ENCODE results near the gene TSGA10IP. TPM values are rescaled to one million over a fixed set of nuclear protein-coding genes. Genes with fewer than 3 reads are reported as not detected.

TSGA10IP gene
- total and polyA plus RNA-seq, 7 experiments from 2014 or later = 0.64 TPM; not detected in 6

DNA sequence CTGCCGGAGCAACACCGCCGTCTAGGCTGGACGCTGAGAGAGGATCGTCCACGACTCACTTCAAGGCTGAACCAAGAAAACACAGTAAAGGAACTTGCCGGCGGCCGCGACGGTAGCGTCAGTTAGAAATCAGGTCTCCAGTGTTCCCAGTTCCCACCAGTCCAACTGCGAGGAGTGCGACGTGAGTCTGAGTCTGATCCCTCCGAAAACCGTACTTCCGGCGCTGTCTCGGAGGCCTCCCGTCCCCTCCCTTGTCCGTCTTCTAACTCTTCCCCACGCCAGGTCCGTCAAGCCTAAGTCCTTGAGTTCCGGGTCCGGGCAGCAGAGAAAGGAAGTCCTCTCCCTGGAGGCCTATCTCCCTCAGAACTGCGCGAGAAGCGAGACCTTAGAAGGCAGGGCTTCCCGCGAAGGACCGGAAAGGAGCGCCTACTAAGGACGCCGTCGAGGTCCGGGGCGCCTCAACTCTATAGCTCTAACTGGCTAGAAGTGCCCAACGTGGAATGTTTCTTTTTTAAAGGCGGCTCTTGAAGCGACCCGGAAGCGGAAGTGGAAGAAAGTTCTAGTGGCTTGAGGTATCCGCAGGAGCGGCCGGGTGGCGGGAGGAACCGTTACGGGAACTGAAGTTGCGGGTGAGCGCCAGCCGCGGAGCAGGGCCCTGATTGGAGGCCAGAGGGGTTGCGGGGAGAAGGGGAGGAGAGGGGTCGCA lies 56.8 kb downstream of the TSGA10IP start, which contains the start of the genes BANF1 and EIF1AD:
TSS of gene BANF1 (plus strand) at position 562 of the 706 bp plus-strand sequence. CDS start 748 bp downstream, outside the sequence.
TSS of gene EIF1AD (minus strand) at position 216 of the 706 bp plus-strand sequence. CDS start 1,768 bp downstream, outside the sequence.
- Histone ChIP-seq H3K4me1 (ENCODE audit: control insufficient read depth in 2 of 2, insufficient read depth in 2 of 2, low read length in 2 of 2) (peaks cover 8 to 14% of the 10 kb centered on the region in 2 donors), H3K27ac (ENCODE audit: low read depth, low read length) (peak within 1 kb of the TSS; percentile 92), H3K9me3 (ENCODE audit: control insufficient read depth in 2 of 3, low read length in 3 of 3) (no peaks in the 10 kb centered on the region), H3K4me3 (ENCODE audit: low read length) (peak within 1 kb of the TSS; percentile 100), H3K27me3 (ENCODE audit: control insufficient read depth in 2 of 2, insufficient read depth in 2 of 2, low read length in 2 of 2) (no peaks in the 10 kb centered on the region), H3K36me3 (ENCODE audit: control insufficient read depth in 2 of 3, insufficient read depth in 3 of 3, low read length in 3 of 3) (peaks cover 5 to 73% (median 23%) of the 10 kb centered on the region in 3 experiments)
- intact Hi-C loops (cut with micrococcal nuclease) = loop anchor here (1.0 to 2.0 kb wide), 18 partner anchors 13 to 387 kb away; partner anchors contain the start of genes C11orf68 (in 2 of the 2), CFL1 (in 2 of the 2), DRAP1 (in 2 of the 2) and KAT5 (in 2 of the 2)
- Mint-ChIP-seq H3K27me3 (no peaks in the 10 kb centered on the region), H3K4me1 (peaks cover 21 to 58% (median 52%) of the 10 kb centered on the region in 7 donors), H3K36me3 (peaks cover 11 to 44% (median 19%) of the 10 kb centered on the region in 5 donors), H3K27ac (peak within 1 kb of the TSS; percentile 96 to 100 (median 98)), H3K4me3 (peak within 1 kb of the TSS; percentile 97 to 100 (median 99)), H3K9me3 (no peaks in the 10 kb centered on the region)
- ChIA-PET CTCF (interaction anchor here (0.8 to 1.2 kb wide), 5 partner anchors 9 to 114 kb away, joined by 3 to 4 read pairs (median 4); partner anchors contain the start of genes CST6 and FIBP), POLR2A (interaction anchor here (0.7 to 1.6 kb wide), 23 partner anchors 8 to 621 kb away, joined by 3 to 54 read pairs (median 4); partner anchors contain the start of genes CCDC85B, FAM89B, FIBP and MUS81)
- DNase-seq (peak; percentile 75 to 96 (median 94)), ATAC-seq (peak; percentile 92)

- H3K27me3 ChIP-seq (ENCODE audit: control insufficient read depth in 2 of 2, insufficient read depth in 2 of 2, low read length in 2 of 2) = no peaks in the 10 kb centered on the region
- H3K36me3 ChIP-seq (ENCODE audit: control insufficient read depth in 2 of 3, insufficient read depth in 3 of 3, low read length in 3 of 3) = peaks cover 5 to 66% (median 23%) of the 10 kb centered on the region in 3 experiments
- H3K4me3 Mint-ChIP-seq = peak overlapping the region; percentile 97 to 100 (median 99)
- ATAC-seq (peak; percentile 82), DNase-seq (peak in 1 of 9 donors; percentile 82)
- no peaks in the 10 kb centered on the region for H3K9me3 ChIP-seq (ENCODE audit: control insufficient read depth in 2 of 3, low read length in 3 of 3)
- H3K27me3 Mint-ChIP-seq = no peaks in the 10 kb centered on the region
- peaks cover 21 to 54% (median 48%) of the 10 kb centered on the region in 7 donors for H3K4me1 Mint-ChIP-seq
- H3K9me3 Mint-ChIP-seq = no peaks in the 10 kb centered on the region
- H3K4me3 ChIP-seq (ENCODE audit: low read length) = peak overlapping the region; percentile 100
- ChIA-PET POLR2A (interaction anchor here (0.7 to 1.6 kb wide), 23 partner anchors 8 to 431 kb away, joined by 3 to 54 read pairs (median 4); partner anchors contain the start of genes CCDC85B, FAM89B, FIBP and MUS81), CTCF (interaction anchor here (0.8 to 1.2 kb wide), 5 partner anchors 9 to 114 kb away, joined by 3 to 4 read pairs (median 4); partner anchors contain the start of genes CST6 and FIBP)
- peaks cover 8 to 14% of the 10 kb centered on the region in 2 donors for H3K4me1 ChIP-seq (ENCODE audit: control insufficient read depth in 2 of 2, insufficient read depth in 2 of 2, low read length in 2 of 2)
- H3K27ac Mint-ChIP-seq = peak overlapping the region; percentile 74 to 100 (median 98)
- peaks cover 11 to 38% (median 14%) of the 10 kb centered on the region in 5 donors for H3K36me3 Mint-ChIP-seq
- peak overlapping the region; percentile 92 for H3K27ac ChIP-seq (ENCODE audit: low read depth, low read length)
- intact Hi-C loops (cut with micrococcal nuclease) = loop anchor here (1.0 to 2.0 kb wide), 18 partner anchors 13 to 387 kb away; partner anchors contain the start of genes C11orf68 (in 2 of the 2), CFL1 (in 2 of the 2), DRAP1 (in 2 of the 2) and KAT5 (in 2 of the 2)
Measured at GRCh38 chr11:66002648-66003225, 57.5 kb downstream of the TSGA10IP start.

GRCh38 chr11:66003291-66003690 lies 58.0 kb downstream of the TSGA10IP start:
- peak overlapping the region; percentile 92 for H3K27ac ChIP-seq (ENCODE audit: low read depth, low read length)
- Mint-ChIP-seq H3K27ac (peak overlapping the region; percentile 80 to 100 (median 92)), H3K4me1 (peaks cover 21 to 52% (median 45%) of the 10 kb centered on the region in 7 donors), H3K9me3 (no peaks in the 10 kb centered on the region), H3K36me3 (peaks cover 6 to 35% (median 10%) of the 10 kb centered on the region in 5 donors), H3K4me3 (peak overlapping the region; percentile 83 to 100 (median 99)), H3K27me3 (no peaks in the 10 kb centered on the region)
- DNase-seq = no peak
- H3K36me3 ChIP-seq (ENCODE audit: control insufficient read depth in 2 of 3, insufficient read depth in 3 of 3, low read length in 3 of 3) = peaks cover 2 to 61% (median 22%) of the 10 kb centered on the region in 3 experiments
- no peaks in the 10 kb centered on the region for H3K27me3 ChIP-seq (ENCODE audit: control insufficient read depth in 2 of 2, insufficient read depth in 2 of 2, low read length in 2 of 2)
- H3K9me3 ChIP-seq (ENCODE audit: control insufficient read depth in 2 of 3, low read length in 3 of 3) = no peaks in the 10 kb centered on the region
- no peak for ATAC-seq
- H3K4me1 ChIP-seq (ENCODE audit: control insufficient read depth in 2 of 2, insufficient read depth in 2 of 2, low read length in 2 of 2) = peaks cover 8 to 14% of the 10 kb centered on the region in 2 donors
- POLR2A ChIA-PET = interaction anchor here (0.7 to 1.6 kb wide), 11 partner anchors 49 to 388 kb away, joined by 3 to 54 read pairs (median 4); partner anchors contain the start of genes CCDC85B, MUS81, PCNX3 and SF3B2
- CTCF ChIA-PET = interaction anchor here (1.1 kb wide), 1 partner anchor 65 kb away, joined by 3 read pairs; no protein-coding TSS in a partner anchor
- intact Hi-C loops (cut with micrococcal nuclease) = loop anchor here (2.0 kb wide), 2 partner anchors 42 to 66 kb away; no protein-coding TSS in a partner anchor
- H3K4me3 ChIP-seq (ENCODE audit: low read length) = peak overlapping the region; percentile 100

GRCh38 chr11:66004186-66004585 lies 58.9 kb downstream of the TSGA10IP start:
- H3K27ac Mint-ChIP-seq = peak overlapping the region in 6 of 9 donors; percentile 46 to 96 (median 60)
- intact Hi-C loops (cut with micrococcal nuclease) = no loop called here
- DNase-seq (no peak), ATAC-seq (no peak)
- Histone ChIP-seq H3K36me3 (ENCODE audit: control insufficient read depth in 2 of 3, insufficient read depth in 3 of 3, low read length in 3 of 3) (peaks cover 0 to 52% (median 13%) of the 10 kb centered on the region in 3 experiments), H3K27me3 (ENCODE audit: control insufficient read depth in 2 of 2, insufficient read depth in 2 of 2, low read length in 2 of 2) (no peaks in the 10 kb centered on the region), H3K4me1 (ENCODE audit: control insufficient read depth in 2 of 2, insufficient read depth in 2 of 2, low read length in 2 of 2) (peaks cover 8 to 14% of the 10 kb centered on the region in 2 donors), H3K9me3 (ENCODE audit: control insufficient read depth in 2 of 3, low read length in 3 of 3) (no peaks in the 10 kb centered on the region), H3K27ac (ENCODE audit: low read depth, low read length) (no peak overlapping the region), H3K4me3 (ENCODE audit: low read length) (no peak overlapping the region)
- peaks cover 21 to 51% (median 36%) of the 10 kb centered on the region in 7 donors for H3K4me1 Mint-ChIP-seq
- H3K36me3 Mint-ChIP-seq = peaks cover 3 to 26% (median 7%) of the 10 kb centered on the region in 5 donors
- CTCF ChIA-PET = interaction anchor here (0.7 kb wide), 1 partner anchor 17 kb away, joined by 3 read pairs; no protein-coding TSS in a partner anchor
- H3K27me3 Mint-ChIP-seq = peaks cover 0 to 4% (median 0%) of the 10 kb centered on the region in 5 donors
- no peaks in the 10 kb centered on the region for H3K9me3 Mint-ChIP-seq
- peak overlapping the region in 8 of 10 donors; percentile 25 to 100 (median 64) for H3K4me3 Mint-ChIP-seq
- POLR2A ChIA-PET = interaction anchor here (0.6 to 0.9 kb wide), 2 partner anchors 18 to 275 kb away, joined by 4 to 8 read pairs; no protein-coding TSS in a partner anchor

GRCh38 chr11:66006134-66006890 lies 61.0 kb downstream of the TSGA10IP start:
- CTCF ChIA-PET = no interaction called here
- Mint-ChIP-seq H3K4me3 (peak overlapping the region in 1 of 10 donors; percentile 57), H3K4me1 (peaks cover 14 to 29% (median 22%) of the 10 kb centered on the region in 7 donors)

More at GRCh38 chr11:66006134-66006890, 61.0 kb downstream of the TSGA10IP start:
- intact Hi-C loops (cut with micrococcal nuclease) = no loop called here
- no peaks in the 10 kb centered on the region for H3K9me3 ChIP-seq (ENCODE audit: control insufficient read depth in 2 of 3, low read length in 3 of 3)
- H3K4me3 ChIP-seq (ENCODE audit: low read length) = no peak overlapping the region
- H3K36me3 Mint-ChIP-seq = peaks cover 0 to 21% (median 6%) of the 10 kb centered on the region in 5 donors
- ATAC-seq (no peak), DNase-seq (no peak)
- peaks cover 0 to 16% (median 0%) of the 10 kb centered on the region in 5 donors for H3K27me3 Mint-ChIP-seq
- peaks cover 3 to 8% of the 10 kb centered on the region in 2 donors for H3K4me1 ChIP-seq (ENCODE audit: control insufficient read depth in 2 of 2, insufficient read depth in 2 of 2, low read length in 2 of 2)
- H3K27ac ChIP-seq (ENCODE audit: low read depth, low read length) = no peak overlapping the region
- H3K27me3 ChIP-seq (ENCODE audit: control insufficient read depth in 2 of 2, insufficient read depth in 2 of 2, low read length in 2 of 2) = no peaks in the 10 kb centered on the region
- POLR2A ChIA-PET = no interaction called here
- peak overlapping the region in 3 of 9 donors; percentile 20 to 57 (median 22) for H3K27ac Mint-ChIP-seq
- H3K36me3 ChIP-seq (ENCODE audit: control insufficient read depth in 2 of 3, insufficient read depth in 3 of 3, low read length in 3 of 3) = peaks cover 0 to 39% (median 0%) of the 10 kb centered on the region in 3 experiments
- no peaks in the 10 kb centered on the region for H3K9me3 Mint-ChIP-seq

Measured in naive thymus-derived CD4-positive, alpha-beta T cell (primary cell).